Tibial nerve (tissue), 3 donors: ENCODE measurements around the gene FSD2.

Experiments used
- POLR2A ChIP-seq, 2 donors: fragments of 450-650 bp; IDR thresholded peaks; one replicate each; pipeline ENCODE4 v1.6.1; 2017; ENCODE audit warnings: antibody characterized with exemption in 2 of 2, mild to moderate bottlenecking in 2 of 2, moderate library complexity in 2 of 2
- TF ChIP-seq, protein P1 (sequence below), 5 experiments: fragments of 200-600 bp in 3 of 5; fragments of 450-650 bp in 2 of 5; sonication (generic) in 3 of 5; IDR thresholded peaks; one replicate each; pipeline ENCODE4 v1.5.1; 2016 to 2019; ENCODE audit warnings: antibody characterized with exemption in 5 of 5, mild to moderate bottlenecking in 3 of 5, moderate library complexity in 2 of 5

DNA sequence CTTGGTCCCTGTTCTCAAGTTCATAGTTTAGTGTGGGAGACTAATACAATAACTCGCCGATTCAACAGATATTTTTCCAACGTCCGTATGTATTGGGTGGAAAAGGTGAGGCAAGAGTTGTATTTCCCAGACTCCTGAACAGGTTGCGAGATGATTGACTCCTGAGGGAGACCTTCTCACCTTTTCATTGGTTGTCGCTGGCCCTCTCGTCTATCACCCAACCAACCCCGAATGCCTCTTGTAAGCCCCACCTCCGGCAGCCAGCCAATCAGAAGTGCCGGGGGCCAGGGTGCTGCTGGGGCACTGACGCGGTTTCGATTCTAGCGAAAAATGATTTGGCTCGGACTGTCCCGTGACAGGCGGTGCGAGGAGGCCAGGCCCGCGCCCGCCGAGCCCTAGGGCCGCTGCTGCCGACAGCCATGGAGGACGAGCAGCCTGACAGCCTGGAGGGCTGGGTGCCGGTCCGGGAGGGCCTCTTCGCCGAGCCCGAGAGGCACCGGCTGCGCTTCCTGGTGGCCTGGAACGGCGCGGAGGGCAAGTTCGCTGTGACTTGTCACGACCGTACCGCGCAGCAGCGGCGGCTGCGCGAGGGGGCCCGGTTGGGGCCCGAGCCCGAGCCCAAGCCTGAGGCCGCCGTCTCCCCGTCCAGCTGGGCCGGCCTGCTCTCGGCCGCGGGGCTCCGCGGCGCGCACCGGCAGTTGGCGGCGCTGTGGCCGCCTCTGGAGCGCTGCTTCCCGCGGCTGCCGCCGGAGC is 3.6 kb upstream of the FSD2 start, which contains the start of gene WHAMM:
- TF ChIP-seq, protein P1, sequence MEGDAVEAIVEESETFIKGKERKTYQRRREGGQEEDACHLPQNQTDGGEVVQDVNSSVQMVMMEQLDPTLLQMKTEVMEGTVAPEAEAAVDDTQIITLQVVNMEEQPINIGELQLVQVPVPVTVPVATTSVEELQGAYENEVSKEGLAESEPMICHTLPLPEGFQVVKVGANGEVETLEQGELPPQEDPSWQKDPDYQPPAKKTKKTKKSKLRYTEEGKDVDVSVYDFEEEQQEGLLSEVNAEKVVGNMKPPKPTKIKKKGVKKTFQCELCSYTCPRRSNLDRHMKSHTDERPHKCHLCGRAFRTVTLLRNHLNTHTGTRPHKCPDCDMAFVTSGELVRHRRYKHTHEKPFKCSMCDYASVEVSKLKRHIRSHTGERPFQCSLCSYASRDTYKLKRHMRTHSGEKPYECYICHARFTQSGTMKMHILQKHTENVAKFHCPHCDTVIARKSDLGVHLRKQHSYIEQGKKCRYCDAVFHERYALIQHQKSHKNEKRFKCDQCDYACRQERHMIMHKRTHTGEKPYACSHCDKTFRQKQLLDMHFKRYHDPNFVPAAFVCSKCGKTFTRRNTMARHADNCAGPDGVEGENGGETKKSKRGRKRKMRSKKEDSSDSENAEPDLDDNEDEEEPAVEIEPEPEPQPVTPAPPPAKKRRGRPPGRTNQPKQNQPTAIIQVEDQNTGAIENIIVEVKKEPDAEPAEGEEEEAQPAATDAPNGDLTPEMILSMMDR (IDR thresholded peaks at IDR 0.05), result peak in 4 of 5 experiments; percentile 12 to 54 (median 24)
- TF ChIP-seq POLR2A (IDR thresholded peaks at IDR 0.05), result peak; percentile 91 to 97
